GM12891 (cell line): Measurements from ENCODE around the gene PPM1E.

Experiments used
- POLR2A ChIP-seq: IDR thresholded peaks from 2 replicates; pipeline ENCODE4 v1.6.1; 2011; ENCODE audit warnings: low read depth, low read length, control low read depth
- POLR2AphosphoS5 ChIP-seq: IDR thresholded peaks from 2 replicates; pipeline ENCODE4 v1.6.1; 2011; ENCODE audit warnings: low read depth, low read length, control low read depth
- POU2F2 ChIP-seq: IDR thresholded peaks from 2 replicates; pipeline ENCODE4 v1.6.1; 2011; ENCODE audit warnings: low read depth, mild to moderate bottlenecking, control low read depth, low read length, moderate library complexity
- TAF1 ChIP-seq: IDR thresholded peaks from 2 replicates; pipeline ENCODE4 v1.6.1; 2011; ENCODE audit warnings: low read depth, low read length, control low read depth

- no peak for TF ChIP-seq POLR2A
- TF ChIP-seq POLR2AphosphoS5, result no peak
- no peak for TF ChIP-seq TAF1
- no peak for TF ChIP-seq POU2F2
Measured at GRCh38 chr17:58786586-58787295, 31.1 kb downstream of the PPM1E start.
